ENCODE measurements around the gene NDUFB10. TPM values are rescaled to one million over a fixed set of nuclear protein-coding genes. Genes with fewer than 3 reads are reported as not detected.
A peak's percentile ranks its signal among the peaks of the same experiment; 100 is the strongest.

NDUFB10 gene
- total RNA-seq, 1 donor from 2014 or later = 128 TPM

DNA sequence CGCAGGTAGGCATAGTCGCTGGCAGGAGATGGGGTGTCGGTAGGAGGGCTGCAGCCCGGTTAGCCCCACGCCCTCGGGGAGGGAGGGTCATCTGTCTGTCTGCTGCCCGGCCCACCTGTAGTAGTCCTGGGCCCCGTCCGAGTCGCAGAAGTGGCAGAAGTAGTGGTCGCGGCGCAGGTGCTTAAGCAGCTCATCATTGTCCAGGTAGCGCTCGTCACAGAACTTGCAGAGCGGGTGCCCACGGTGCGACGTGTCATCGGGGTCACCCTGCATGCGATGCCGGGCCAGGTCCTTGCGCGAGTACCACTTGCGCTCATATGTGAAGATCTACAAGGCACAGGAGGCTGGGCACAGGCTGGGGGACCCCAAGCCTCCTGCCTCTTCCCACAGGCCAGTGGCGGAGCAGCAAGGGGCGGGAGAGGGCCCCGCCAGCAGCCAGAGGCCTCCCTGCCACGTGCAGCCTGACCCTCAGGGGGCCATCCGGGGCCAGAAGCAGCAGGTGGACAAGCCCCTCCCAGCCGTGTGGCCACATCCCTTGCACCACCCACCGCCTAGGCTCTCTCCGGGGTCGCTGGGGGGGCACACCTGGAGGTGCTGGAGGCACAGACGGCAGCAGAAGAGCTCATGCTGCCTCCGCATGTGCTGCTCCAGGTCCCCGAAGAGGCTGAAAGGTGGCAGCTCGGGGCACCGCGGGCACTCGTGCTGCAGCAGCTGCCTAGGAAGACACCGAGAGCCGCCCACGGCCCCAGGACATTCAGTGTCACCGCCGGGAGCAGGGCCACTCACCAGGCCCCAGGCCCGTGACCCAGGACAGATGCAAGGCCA, 43.3 kb downstream of the NDUFB10 start:
- Mint-ChIP-seq H3K36me3 (ENCODE audit: low read depth) (peaks cover 2% of the 10 kb centered on the region), H3K4me3 (no peak overlapping the region), H3K9me3 (no peaks in the 10 kb centered on the region), H3K27me3 (ENCODE audit: low read depth) (no peaks in the 10 kb centered on the region), H3K4me1 (peaks cover 6% of the 10 kb centered on the region), H3K27ac (ENCODE audit: unreplicated experiment) (no peak overlapping the region)
- TF ChIP-seq, protein P1, sequence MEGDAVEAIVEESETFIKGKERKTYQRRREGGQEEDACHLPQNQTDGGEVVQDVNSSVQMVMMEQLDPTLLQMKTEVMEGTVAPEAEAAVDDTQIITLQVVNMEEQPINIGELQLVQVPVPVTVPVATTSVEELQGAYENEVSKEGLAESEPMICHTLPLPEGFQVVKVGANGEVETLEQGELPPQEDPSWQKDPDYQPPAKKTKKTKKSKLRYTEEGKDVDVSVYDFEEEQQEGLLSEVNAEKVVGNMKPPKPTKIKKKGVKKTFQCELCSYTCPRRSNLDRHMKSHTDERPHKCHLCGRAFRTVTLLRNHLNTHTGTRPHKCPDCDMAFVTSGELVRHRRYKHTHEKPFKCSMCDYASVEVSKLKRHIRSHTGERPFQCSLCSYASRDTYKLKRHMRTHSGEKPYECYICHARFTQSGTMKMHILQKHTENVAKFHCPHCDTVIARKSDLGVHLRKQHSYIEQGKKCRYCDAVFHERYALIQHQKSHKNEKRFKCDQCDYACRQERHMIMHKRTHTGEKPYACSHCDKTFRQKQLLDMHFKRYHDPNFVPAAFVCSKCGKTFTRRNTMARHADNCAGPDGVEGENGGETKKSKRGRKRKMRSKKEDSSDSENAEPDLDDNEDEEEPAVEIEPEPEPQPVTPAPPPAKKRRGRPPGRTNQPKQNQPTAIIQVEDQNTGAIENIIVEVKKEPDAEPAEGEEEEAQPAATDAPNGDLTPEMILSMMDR (conservative IDR thresholded peaks at IDR 0.05) = no peak
- no peak for DNase-seq (ENCODE audit: low read depth, low spot score)

DNA sequence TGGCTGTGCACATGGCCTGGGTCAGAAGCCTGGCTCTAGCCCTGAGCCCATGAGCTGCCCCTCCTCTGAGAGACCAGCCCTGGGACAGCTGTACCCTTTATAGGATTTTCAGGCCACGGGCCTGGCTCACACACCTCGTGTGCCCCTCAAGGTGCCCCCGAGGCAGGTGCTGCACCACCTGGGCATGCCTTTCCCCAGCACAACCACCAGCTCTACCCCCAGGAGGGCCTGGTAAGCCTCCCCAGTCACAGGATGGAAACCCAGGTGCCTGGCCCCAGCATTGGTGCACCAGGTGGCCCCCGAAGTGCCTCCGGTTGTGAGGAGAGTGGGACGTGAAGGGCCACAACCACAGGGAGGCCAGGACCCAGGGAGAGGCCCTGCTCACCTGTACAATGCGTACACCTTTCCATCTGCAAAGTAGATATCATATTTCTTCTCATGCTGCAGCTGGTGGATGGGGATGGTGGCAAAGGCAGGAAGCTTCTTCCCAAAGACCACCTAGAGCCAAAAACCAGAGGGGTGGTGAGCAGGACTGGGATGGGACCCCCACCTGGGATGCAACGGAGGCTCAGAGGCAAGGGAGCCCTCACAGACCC, 44.0 kb downstream of the NDUFB10 start:
- peaks cover under 1% of the 10 kb centered on the region for H3K36me3 Mint-ChIP-seq (ENCODE audit: low read depth)
- TF ChIP-seq, protein P1 (conservative IDR thresholded peaks at IDR 0.05) = no peak
- no peak overlapping the region for H3K4me3 Mint-ChIP-seq
- H3K27ac Mint-ChIP-seq (ENCODE audit: unreplicated experiment) = no peak overlapping the region
- no peak for DNase-seq (ENCODE audit: low read depth, low spot score)
- H3K27me3 Mint-ChIP-seq (ENCODE audit: low read depth) = no peaks in the 10 kb centered on the region
- H3K9me3 Mint-ChIP-seq = no peaks in the 10 kb centered on the region
- peaks cover 12% of the 10 kb centered on the region for H3K4me1 Mint-ChIP-seq

DNA sequence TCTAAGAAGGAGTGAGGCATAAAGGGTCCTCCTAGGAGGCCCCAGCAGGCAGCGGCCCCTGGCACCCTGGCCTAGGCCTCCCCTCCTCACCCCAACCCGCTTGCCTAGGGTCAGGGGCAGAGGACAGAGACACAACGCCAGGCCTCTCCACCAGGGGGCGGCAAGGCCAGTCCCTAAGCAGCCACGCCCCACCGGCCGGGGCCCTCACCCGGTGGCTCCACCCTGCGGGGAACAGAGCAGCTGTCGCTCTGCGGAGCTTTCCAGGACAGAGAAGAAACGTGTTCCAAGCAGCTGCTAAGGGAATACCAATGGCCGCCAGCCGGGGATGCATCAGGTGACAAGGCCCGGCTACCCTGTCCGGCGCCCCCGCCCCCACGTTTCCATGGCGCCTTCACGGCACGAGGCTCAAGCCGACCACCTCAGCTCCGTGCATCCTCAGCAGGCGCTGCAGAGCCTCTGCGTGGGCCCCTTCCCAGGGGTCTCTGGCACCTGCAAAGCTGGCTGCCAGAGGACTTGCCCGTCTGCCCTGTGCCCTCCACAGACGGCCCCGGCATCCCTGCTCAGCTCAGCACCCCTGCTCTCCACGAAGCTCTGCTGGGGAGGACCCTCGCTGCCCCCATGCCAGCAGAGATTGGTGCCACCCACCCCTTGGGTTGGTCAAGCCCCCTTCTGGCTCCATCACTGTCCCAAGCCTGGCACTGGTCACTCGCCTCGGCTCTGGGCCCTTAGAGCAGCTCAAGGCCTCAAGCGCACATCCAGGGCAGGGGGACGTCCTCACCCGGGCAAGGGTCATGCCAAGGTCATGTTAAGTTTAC, 44.7 kb downstream of the NDUFB10 start:
- Mint-ChIP-seq H3K36me3 (ENCODE audit: low read depth) (no peaks in the 10 kb centered on the region), H3K4me3 (peak overlapping the region; percentile 72), H3K27me3 (ENCODE audit: low read depth) (no peaks in the 10 kb centered on the region), H3K27ac (ENCODE audit: unreplicated experiment) (no peak overlapping the region), H3K9me3 (no peaks in the 10 kb centered on the region), H3K4me1 (peaks cover 18% of the 10 kb centered on the region)
- TF ChIP-seq, protein P1 (conservative IDR thresholded peaks at IDR 0.05) = peak; percentile 97
- DNase-seq (ENCODE audit: low read depth, low spot score) = peak; percentile 98

DNA sequence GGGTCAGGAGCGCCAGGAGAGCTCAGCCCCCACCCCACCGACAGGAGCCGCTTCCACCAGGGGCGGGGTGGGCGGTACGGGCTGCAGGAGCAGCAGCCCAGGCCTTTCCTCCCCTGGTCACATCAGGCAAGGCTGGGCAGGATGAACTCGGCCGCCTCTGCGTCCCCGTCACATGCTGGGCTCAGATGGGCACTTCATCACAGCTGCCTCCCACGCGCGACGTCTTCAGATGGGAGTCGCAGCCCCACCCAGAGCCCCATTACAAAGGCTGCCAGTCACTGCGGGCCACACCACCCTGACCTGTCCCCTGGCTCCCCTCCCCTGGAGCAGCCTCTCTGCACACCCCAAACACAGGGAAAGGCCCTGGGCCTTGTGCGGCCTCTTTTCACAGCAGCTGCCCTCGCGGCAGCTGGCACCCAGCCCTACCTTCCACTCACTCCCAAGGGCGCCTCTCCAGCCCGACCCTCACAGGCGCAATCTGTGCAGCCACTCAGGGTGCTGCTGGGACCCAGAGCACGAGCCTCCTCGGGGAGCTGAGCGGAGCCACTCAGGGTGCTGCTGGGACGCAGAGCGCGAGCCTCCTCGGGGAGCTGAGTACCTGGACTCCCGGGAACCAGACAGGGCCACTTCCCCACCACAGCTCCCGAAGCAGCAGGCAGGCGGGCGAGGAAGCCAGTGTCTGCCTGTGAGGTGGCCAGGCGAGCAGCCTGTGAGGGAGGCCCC, 45.6 kb downstream of the NDUFB10 start:
- Mint-ChIP-seq H3K27me3 (ENCODE audit: low read depth) (no peaks in the 10 kb centered on the region), H3K36me3 (ENCODE audit: low read depth) (no peaks in the 10 kb centered on the region), H3K4me3 (peak overlapping the region; percentile 31), H3K9me3 (no peaks in the 10 kb centered on the region), H3K27ac (ENCODE audit: unreplicated experiment) (no peak overlapping the region), H3K4me1 (peaks cover 19% of the 10 kb centered on the region)
- no peak for DNase-seq (ENCODE audit: low read depth, low spot score)
- TF ChIP-seq, protein P1 (conservative IDR thresholded peaks at IDR 0.05) = no peak

DNA sequence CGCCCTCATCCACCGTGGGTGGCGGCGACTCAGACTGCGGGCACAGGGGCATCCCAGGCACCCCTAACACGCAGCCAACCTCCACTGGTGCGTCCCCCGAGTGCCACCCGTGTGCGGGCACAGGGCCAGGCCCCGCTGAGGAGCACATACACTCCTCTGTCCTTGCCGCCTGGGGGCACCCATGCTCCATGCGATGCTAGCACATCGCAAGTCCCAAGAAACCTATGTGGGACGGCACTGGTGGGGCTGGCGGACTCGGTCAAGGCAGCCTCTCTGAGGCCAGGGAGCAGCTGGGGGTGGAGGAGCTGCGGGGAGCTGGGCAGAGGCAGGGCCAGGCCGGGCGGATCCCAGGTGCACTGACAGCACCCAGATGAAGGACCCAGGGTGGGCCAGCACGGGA, 46.3 kb downstream of the NDUFB10 start:
- no peak for DNase-seq (ENCODE audit: low read depth, low spot score)
- Mint-ChIP-seq H3K9me3 (no peaks in the 10 kb centered on the region), H3K36me3 (ENCODE audit: low read depth) (no peaks in the 10 kb centered on the region), H3K4me3 (peak overlapping the region; percentile 81), H3K27ac (ENCODE audit: unreplicated experiment) (no peak overlapping the region), H3K4me1 (peaks cover 25% of the 10 kb centered on the region), H3K27me3 (ENCODE audit: low read depth) (no peaks in the 10 kb centered on the region)
- TF ChIP-seq, protein P1 (conservative IDR thresholded peaks at IDR 0.05) = no peak

Measured in neural crest cell (in vitro differentiated cells).